Stimulated activated CD8-positive, alpha-beta memory T cell treated with anti-CD3 and anti-CD28 coated beads, Interleukin-15, amount 100 ng/mL, for 4 hours (primary cell): Measurements from ENCODE around the gene FBRS.
A peak's percentile ranks its signal among the peaks of the same experiment; 100 is the strongest.
"Not testable (repeated sequence)": the region's sequence is repeated elsewhere in the genome, so short reads cannot be mapped to it uniquely, and the experiment has no call there.

Source experiments
- DNase-seq, 2 donors: peaks; one replicate each; pipeline ENCODE4 v3.0.0-alpha.2; 2020; ENCODE audit warnings: low read depth in 2 of 2

Gene FBRS

GRCh38 chr16:30657866-30658730 is at the start of gene FBRS:
FBRS (plus strand) TSS chr16:30658431; CDS start chr16:30659519, 1,088 bp downstream.
- peak; percentile 100 for DNase-seq

GRCh38 chr16:30609002-30609925 is 49.0 kb upstream of the FBRS start:
- DNase-seq, result no peak

- peak; percentile 84 to 89 for DNase-seq
Measured at GRCh38 chr16:30609926-30610839, 48.0 kb upstream of the FBRS start, which contains the start of gene ZNF689. ZNF689 (minus strand) TSS chr16:30610389; CDS start chr16:30610041, 348 bp downstream.

- peak; percentile 13 to 18 for DNase-seq
Measured at GRCh38 chr16:30615358-30616091, 42.7 kb upstream of the FBRS start.

GRCh38 chr16:30619202-30619601 is 39.0 kb upstream of the FBRS start:
- no peak for DNase-seq

- DNase-seq, result no peak
Measured at GRCh38 chr16:30619638-30620037, 38.6 kb upstream of the FBRS start.

GRCh38 chr16:30620169-30620568 is 38.1 kb upstream of the FBRS start:
- no peak for DNase-seq

- no peak for DNase-seq
Measured at GRCh38 chr16:30621765-30622164, 36.5 kb upstream of the FBRS start.

GRCh38 chr16:30622455-30623032 is 35.7 kb upstream of the FBRS start:
- DNase-seq, result no peak

GRCh38 chr16:30623536-30624283 is 34.5 kb upstream of the FBRS start:
- DNase-seq, result no peak

- DNase-seq, result no peak
Measured at GRCh38 chr16:30626236-30626635, 32.0 kb upstream of the FBRS start.

GRCh38 chr16:30628628-30629540 is 29.3 kb upstream of the FBRS start:
- DNase-seq, result peak; percentile 47 to 74

GRCh38 chr16:30632454-30632853 is 25.8 kb upstream of the FBRS start:
- not testable (repeated sequence) for DNase-seq

GRCh38 chr16:30633526-30633925 is 24.7 kb upstream of the FBRS start:
- no peak for DNase-seq

GRCh38 chr16:30636599-30636998 is 21.6 kb upstream of the FBRS start:
- DNase-seq, result no peak

GRCh38 chr16:30637139-30637538 is 21.1 kb upstream of the FBRS start:
- DNase-seq, result not testable (repeated sequence)

GRCh38 chr16:30637944-30638343 is 20.3 kb upstream of the FBRS start:
- no peak for DNase-seq

- no peak for DNase-seq
Measured at GRCh38 chr16:30641378-30641982, 16.8 kb upstream of the FBRS start.
